Loucy (cell line): ENCODE data around the gene SULT1C3.

Source experiments
- CTCF ChIP-seq: fragments of 200-600 bp; sonication (generic); conservative IDR thresholded peaks from 2 replicates; pipeline ENCODE4 v1.5.1; 2014; ENCODE audit warnings: mild to moderate bottlenecking, antibody characterized with exemption, low read length
- EZH2phosphoT487 ChIP-seq: fragments of 200-600 bp; IDR thresholded peaks from 2 replicates; pipeline ENCODE4 v1.6.1; 2018; ENCODE audit warnings: antibody characterized with exemption, mild to moderate bottlenecking, moderate library complexity, borderline replicate concordance

DNA sequence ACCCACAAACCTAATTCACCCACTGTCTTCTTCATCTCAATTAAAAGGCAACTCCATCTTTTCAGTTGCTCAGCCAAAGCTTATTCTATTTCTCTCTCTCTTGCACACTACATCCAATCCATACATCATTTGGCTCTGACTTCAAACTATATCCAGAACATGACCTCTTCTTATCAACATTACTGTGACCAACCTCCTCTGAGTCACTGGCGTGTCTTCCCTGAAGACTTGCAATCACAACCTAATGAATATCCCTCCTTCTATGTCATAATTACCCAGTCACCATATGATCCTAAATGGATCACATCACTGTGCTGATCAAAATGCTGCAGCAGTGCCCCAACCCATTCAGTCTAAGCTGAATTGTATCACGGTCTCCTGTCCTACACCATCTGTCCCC, 22.6 kb upstream of the SULT1C3 start:
- TF ChIP-seq CTCF (no peak), EZH2phosphoT487 (no peak)
